Calu3 (cell line): ENCODE results near the gene STK16. TPM values are rescaled to one million over a fixed set of nuclear protein-coding genes. Genes with fewer than 3 reads are reported as not detected.
"Not testable (repeated sequence)": the region's sequence is repeated elsewhere in the genome, so short reads cannot be mapped to it uniquely, and the experiment has no call there.

Experiments used
- BruUV-seq: library from RNA; stranded (reverse); fragments of 400-500 nt; replicated peaks from 2 replicates; lab custom pipeline; 2021; lab: Mats Ljungman, UMichigan
- CTCF ChIA-PET: fragments of 300-600 bp; sonication (Branson Sonifier 250); formaldehyde crosslinking; loops from one replicate; lab custom pipeline; 2022; ENCODE audit warnings: antibody characterized with exemption; lab: Charles Lee
- DNase-seq: peaks from one replicate; pipeline ENCODE4 v3.0.0; 2022
- H3K27ac Mint-ChIP-seq: one replicate; pipeline ENCODE4 v1.8.0; 2022; ENCODE audit warnings: mixed read lengths; ENCODE audit not compliant: unreplicated experiment
- H3K27me3 Mint-ChIP-seq: one replicate; pipeline ENCODE4 v1.8.0; 2022; ENCODE audit warnings: mixed read lengths; ENCODE audit not compliant: unreplicated experiment
- H3K36me3 Mint-ChIP-seq: one replicate; pipeline ENCODE4 v1.8.0; 2022; ENCODE audit warnings: mild to moderate bottlenecking, moderate library complexity, mixed read lengths; ENCODE audit not compliant: insufficient read depth, unreplicated experiment
- H3K4me1 Mint-ChIP-seq: one replicate; pipeline ENCODE4 v1.8.0; 2022; ENCODE audit warnings: mild to moderate bottlenecking, low read depth, mixed read lengths; ENCODE audit not compliant: unreplicated experiment
- H3K4me3 Mint-ChIP-seq: one replicate; pipeline ENCODE4 v1.8.0; 2022; ENCODE audit warnings: mild to moderate bottlenecking, low read depth, moderate library complexity, mixed read lengths; ENCODE audit not compliant: unreplicated experiment
- H3K9me3 Mint-ChIP-seq: one replicate; pipeline ENCODE4 v1.8.0; 2022; ENCODE audit warnings: low read depth, mixed read lengths; ENCODE audit not compliant: unreplicated experiment
- CTCF ChIP-seq: fragments of 200-600 bp; IDR thresholded peaks from one replicate; pipeline ENCODE4 v1.8.0; 2022; ENCODE audit warnings: antibody characterized with exemption; ENCODE audit not compliant: unreplicated experiment
- intact Hi-C: fragments of 100-400 bp; cut with micrococcal nuclease; formaldehyde crosslinking; loops from one replicate; pipeline ENCODE4 v1.10.0; 2022; ENCODE audit not compliant: unreplicated experiment
- total RNA-seq: library from RNA; stranded (reverse); gene quantifications from 2 replicates; pipeline ENCODE4 v1.2.3, GENCODE V29; 2022

The STK16 gene
- total RNA-seq, 1 experiment from 2014 or later = 26.7 TPM

GRCh38 chr2:219254590-219255201 lies 9.4 kb downstream of the STK16 start:
- no peak overlapping the region for H3K27ac Mint-ChIP-seq
- no peaks in the 10 kb centered on the region for H3K9me3 Mint-ChIP-seq
- peaks cover 47% of the 10 kb centered on the region for H3K36me3 Mint-ChIP-seq
- intact Hi-C loops = loop anchor here (5.0 kb wide), 1 partner anchor 43 kb away; no protein-coding TSS in a partner anchor
- CTCF ChIA-PET = interaction anchor here (0.8 to 3.2 kb wide), 5 partner anchors 23 to 78 kb away, joined by 3 to 10 read pairs (median 3); partner anchors contain the start of genes CNPPD1 and ZFAND2B
- TF ChIP-seq CTCF = no peak
- BruUV-seq = no TSS peak
- peaks cover 8% of the 10 kb centered on the region for H3K27me3 Mint-ChIP-seq
- no peak for DNase-seq
- peak overlapping the region; percentile 95 for H3K4me3 Mint-ChIP-seq
- H3K4me1 Mint-ChIP-seq = peaks cover 38% of the 10 kb centered on the region

- not testable (repeated sequence) for H3K4me1 Mint-ChIP-seq
These were observed 13.7 kb downstream of the STK16 start for GRCh38 chr2:219258942-219259341.

GRCh38 chr2:219261024-219261855 lies 16.0 kb downstream of the STK16 start:
- BruUV-seq = no TSS peak
- Mint-ChIP-seq H3K27me3 (peaks cover 36% of the 10 kb centered on the region), H3K9me3 (no peaks in the 10 kb centered on the region), H3K4me3 (no peak overlapping the region), H3K4me1 (no peaks in the 10 kb centered on the region), H3K27ac (no peak overlapping the region), H3K36me3 (peaks cover 7% of the 10 kb centered on the region)
- no peak for TF ChIP-seq CTCF
- CTCF ChIA-PET = no interaction called here
- intact Hi-C loops = no loop called here
- DNase-seq = no peak

More at GRCh38 chr2:219258942-219259341, 13.7 kb downstream of the STK16 start:
- Mint-ChIP-seq H3K36me3 (peaks cover 16% of the 10 kb centered on the region), H3K27me3 (peaks cover 36% of the 10 kb centered on the region)
- H3K27ac Mint-ChIP-seq, H3K4me3 Mint-ChIP-seq, BruUV-seq, intact Hi-C loops, H3K9me3 Mint-ChIP-seq, DNase-seq: not testable (repeated sequence)
- CTCF ChIA-PET = interaction anchor here (0.9 kb wide), 1 partner anchor 20 kb away, joined by 4 read pairs; the partner anchor contains the start of gene DNAJB2

- H3K4me1 Mint-ChIP-seq = peaks cover 10% of the 10 kb centered on the region
- no peak overlapping the region for H3K4me3 Mint-ChIP-seq
- H3K9me3 Mint-ChIP-seq = no peaks in the 10 kb centered on the region
- intact Hi-C loops = no loop called here
- CTCF ChIA-PET = no interaction called here
- BruUV-seq = no TSS peak
- H3K27ac Mint-ChIP-seq = no peak overlapping the region
- H3K36me3 Mint-ChIP-seq = no peaks in the 10 kb centered on the region
- peaks cover 12% of the 10 kb centered on the region for H3K27me3 Mint-ChIP-seq
- no peak for DNase-seq
- no peak for TF ChIP-seq CTCF
These were observed 21.0 kb downstream of the STK16 start for GRCh38 chr2:219266232-219266631.
